ENCODE results near the gene DDX3X.

DNA sequence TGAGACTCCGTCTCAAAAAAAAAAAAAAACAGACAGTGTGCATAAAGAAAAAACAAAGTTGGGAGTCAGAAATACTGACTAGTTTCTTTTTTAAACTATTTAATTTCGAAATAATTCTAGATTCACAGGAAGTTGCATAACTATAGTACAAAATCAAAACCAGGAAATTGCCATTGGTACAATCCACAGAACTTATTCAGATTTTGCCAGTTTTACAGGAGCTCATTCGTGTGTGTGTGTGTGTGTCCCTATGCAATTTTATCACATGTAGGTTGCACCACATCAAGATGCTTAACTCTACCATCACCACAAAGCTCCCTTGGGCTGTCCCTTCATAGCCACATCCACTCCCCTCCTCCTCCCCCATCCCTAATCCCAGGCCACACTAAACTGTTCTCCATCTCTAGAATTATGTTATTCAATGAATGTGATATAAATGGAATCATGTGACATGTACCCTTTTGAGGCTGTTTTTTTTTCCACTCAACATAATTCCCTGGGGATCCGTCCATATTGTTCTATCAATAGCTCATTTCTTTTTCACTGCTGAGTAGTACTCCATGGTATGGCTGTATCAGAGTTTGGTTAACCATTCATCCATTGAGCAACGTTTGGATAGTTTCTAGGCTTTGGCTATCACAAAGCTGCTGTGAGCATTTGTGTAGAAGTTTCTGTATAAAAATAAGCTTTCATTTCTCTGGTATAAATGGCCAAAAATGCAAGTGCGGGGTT is 16.3 kb upstream of the DDX3X start:
- TF ChIP-seq CTCF (IDR thresholded peaks at IDR 0.05; ENCODE audit: poor library complexity): no peak
- TF ChIP-seq EZH2 (IDR thresholded peaks at IDR 0.05; ENCODE audit: borderline replicate concordance): no peak
- TF ChIP-seq EZH2phosphoT487 (IDR thresholded peaks at IDR 0.05; ENCODE audit: low read depth, severe bottlenecking, unreplicated experiment): no peak
